ENCODE measurements around the gene EXOC3L4.

EXOC3L4 gene

GRCh38 chr14:103071544-103072251 is 22.8 kb upstream of the EXOC3L4 start:
- no peak for DNase-seq

DNA sequence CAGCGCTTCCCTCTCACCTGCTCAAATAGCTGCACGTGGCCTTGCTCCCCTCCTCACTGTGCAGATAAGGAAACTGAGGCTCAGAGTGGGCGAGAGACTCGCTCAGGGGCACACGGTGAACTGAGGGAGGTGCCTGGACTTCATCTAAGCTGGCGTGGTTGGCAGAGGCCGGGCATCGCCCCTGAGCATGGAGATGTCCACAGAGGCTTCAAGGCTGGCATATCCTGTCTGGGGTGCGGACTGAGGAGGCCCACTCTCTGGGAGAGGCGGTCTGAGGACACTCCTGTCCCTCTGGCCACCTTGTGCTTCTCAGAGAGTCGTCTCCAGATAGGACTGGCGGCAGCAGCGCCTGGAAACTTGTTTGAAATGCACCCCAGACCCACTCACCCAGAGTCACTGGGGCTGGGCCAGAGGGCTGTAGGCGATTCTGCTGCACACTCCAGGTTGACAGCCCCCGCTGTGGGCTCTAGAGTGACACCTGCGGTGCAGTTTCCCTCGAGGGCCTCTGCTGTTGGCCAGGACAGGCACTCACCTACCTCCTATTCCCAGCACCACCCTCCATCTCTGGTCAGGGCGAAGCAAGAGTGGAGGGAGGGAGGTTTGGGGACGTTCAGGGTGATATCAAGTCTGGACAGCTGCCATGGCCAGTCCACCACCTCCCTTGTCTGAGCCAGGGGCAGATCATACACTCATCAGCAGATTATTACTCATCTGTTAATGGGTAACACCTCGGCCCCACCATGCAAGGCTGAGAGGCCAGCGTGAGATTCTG is 21.7 kb upstream of the EXOC3L4 start:
- DNase-seq, result no peak

DNA sequence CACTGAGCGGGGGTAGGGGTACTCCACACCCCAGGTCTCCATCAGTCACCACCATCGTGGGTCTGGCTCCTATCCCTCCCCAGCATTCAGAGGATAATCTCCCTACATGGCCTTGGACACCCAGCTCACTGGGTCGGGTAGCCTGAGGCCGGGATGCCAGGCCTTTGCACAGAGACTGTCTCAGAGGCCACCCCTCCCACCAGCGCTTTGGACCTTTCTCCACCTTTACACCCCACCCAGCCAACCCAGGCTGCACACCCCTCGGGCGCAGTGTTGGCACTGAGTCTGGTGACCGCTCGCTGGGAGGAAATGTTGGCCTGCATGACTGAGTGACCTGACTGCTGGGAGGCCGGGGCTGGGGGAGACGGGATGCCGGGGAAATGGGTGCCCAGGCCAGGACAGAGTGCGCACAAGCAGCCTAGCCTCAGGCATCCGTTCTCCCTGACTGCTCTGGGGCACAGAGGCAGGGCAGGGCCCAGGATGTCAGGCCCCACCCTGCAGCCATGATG is 21.1 kb upstream of the EXOC3L4 start:
- DNase-seq, result no peak

DNA sequence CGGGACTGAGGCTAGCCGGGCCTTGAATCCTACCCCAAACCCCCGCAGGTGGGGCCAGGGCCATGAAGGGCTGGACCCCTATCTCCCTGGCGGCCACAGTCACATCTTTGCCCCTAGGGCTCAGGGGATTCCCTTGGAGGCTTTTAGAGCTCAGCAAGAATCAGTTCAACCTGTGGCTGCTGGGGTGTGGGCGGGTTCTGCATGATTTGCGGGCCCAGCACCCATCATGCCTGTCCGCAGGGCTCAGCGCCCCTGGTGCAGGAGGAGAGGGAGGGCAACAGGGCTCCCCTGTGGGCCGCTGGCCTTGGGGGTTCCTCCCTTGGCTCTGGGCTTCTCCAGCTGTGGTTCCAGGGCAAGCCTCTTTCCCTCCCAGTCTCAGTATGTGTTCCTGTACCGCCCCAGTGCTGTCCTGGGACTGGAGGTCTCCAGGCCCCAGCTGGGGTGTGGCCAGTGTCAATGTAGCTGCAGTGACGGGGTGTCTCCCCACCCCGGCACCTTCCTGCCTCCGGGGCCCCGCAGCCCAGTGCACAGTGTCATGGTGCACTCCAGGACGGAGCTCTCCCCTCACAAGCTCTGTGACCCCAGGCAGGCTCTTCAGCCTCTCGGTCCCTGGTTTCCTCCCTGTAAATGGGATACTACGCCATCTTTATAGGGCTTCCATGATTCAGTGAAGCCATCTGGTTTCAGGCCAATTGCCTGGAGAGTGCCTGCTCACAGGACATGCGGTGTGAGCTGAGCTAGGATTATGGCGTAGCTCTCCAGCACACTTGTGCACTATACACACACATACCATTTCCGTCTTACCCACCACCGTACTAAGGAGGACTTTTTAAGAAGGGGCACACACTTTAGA is 20.4 kb upstream of the EXOC3L4 start:
- no peak for DNase-seq

- DNase-seq, result no peak
Measured at GRCh38 chr14:103074729-103075367, 19.7 kb upstream of the EXOC3L4 start.

- peak; percentile 74 for DNase-seq
Measured at GRCh38 chr14:103078420-103078749, 16.1 kb upstream of the EXOC3L4 start.

DNA sequence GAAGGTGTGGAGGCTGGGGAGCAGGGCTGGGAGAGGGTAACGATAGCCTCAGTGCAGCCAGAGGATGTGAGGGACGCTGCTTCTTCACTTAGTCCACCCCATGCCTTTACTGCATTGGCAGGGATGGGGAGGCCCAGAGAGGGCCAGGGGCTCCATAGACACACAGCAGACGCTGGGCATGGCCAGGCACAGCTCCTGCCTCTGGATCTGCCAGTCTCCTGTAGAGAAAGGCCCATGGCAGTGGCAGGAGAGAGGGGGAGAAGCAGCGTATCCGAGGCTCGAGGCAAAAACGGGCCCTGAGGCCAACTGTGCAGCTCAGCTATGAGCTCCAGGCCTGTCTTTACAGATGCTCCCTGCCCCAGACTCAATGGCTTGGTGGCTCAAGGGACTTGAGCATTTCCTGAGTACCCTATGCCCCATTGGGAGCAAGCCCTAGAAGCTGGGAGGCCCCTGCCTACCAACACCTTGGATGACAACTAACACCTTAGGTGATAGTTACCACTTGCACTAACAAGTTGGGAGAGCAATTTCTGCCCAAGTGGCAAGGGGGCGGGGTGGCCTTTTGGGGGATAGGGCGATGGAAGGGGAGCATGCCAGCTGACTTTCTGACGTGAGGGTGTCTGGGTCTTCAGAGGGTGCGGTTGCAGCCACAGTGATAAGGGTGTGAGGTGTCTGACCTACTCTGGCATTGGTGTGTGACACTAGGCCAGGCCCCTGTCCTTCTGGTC is 15.5 kb upstream of the EXOC3L4 start:
- no peak for DNase-seq

DNA sequence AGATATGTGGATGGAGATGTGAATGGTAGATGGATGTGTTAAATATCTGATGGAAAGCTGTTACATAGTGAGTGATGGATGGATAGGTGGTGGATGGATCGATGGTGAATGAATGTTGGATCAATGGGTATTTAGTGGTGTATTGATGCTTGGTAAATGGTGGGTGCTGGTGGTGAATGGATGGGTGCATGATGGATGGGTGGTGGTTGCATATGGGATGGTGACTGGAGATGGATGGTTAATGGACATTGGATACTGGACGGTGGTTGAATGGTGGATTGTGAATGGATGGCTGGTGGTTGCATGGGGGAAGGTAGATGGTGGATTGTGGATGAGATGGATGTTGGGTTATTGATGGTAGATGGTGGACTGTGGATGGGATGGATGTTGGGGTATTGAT is 12.6 kb upstream of the EXOC3L4 start:
- no peak for DNase-seq

DNA sequence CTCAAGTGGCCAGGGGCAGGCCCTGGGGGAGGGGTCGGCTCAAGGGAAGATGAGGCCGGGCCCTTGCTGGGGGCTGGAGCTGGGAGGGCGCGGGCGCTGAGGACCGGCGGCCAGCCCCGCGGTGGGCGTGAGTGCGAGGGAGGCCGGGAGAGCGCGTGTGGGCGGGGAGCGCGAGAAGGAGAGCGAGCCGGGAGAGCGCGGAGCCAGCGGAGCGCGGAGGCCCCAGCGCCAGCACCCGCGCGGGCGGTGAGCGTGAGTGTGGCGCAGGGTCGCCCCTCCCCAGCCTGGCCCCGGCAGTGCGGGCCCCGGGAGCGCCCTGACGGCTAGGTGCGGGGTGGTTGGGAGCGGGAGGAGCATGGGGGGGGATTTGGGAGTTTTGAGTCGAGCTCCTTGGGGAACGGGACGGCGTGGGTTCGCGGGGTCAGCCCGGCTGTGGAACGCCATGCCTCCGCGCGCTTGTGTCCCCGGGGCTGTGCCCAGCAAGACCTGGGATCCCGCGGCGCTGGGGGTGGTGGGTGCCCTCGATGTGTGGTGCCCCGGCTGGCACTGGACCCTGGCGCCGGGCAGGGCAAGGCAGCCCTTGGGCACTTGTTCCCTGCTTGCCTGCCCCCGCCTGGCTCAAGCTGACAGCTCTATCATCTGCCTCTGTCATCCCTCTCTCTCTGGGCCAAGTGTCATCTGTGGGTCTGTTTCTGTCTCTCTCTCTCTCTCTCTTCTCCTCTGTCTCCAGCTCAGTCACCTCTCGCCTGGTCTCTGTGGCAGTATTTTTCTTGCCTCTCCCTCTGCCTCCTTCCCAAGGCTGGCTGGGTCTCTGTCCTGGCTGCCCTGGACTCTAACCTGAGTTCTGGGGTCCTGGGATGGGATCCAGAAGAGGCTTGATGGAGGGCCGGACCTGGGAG is 10.3 kb upstream of the EXOC3L4 start, which contains the start of gene LBHD2:
Gene LBHD2, plus strand, starts transcription at position 190 of the 899 bp plus-strand sequence. CDS start 1,803 bp downstream, outside the sequence.
- no peak for DNase-seq

GRCh38 chr14:103085106-103086091 is 9.1 kb upstream of the EXOC3L4 start:
- no peak for DNase-seq

GRCh38 chr14:103086771-103087342 is 7.7 kb upstream of the EXOC3L4 start:
- DNase-seq, result no peak

DNA sequence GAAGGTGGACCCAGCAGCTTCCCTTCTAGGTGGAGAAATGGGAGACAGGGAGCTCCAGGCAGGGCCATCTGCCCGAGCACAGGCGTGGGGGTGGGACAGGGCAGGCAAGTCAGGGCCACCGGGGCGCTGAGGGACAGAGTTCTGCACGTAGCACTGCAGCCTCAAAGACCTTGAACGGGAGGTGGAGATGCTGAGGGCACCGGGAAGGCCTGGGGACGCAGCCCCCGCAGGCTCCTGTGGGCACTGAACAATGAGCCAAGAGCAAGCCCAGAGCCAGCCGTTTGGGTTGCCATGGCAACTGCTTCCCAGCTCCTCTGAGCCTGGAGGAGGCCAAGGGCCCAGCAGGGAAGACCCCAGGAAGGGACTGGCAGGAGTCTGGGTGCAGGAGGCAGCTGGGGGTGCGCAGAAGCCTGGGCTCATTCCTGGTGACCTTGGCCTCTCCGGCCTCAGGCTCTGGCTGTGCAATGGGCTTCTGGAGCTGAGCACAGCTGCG is 7.1 kb upstream of the EXOC3L4 start:
- DNase-seq, result no peak

GRCh38 chr14:103088921-103089320 is 5.6 kb upstream of the EXOC3L4 start:
- DNase-seq, result no peak

GRCh38 chr14:103089386-103090335 is 4.9 kb upstream of the EXOC3L4 start:
- no peak for DNase-seq

GRCh38 chr14:103090481-103091020 is 4.0 kb upstream of the EXOC3L4 start:
- DNase-seq, result no peak

GRCh38 chr14:103091041-103091882 is 3.3 kb upstream of the EXOC3L4 start:
- DNase-seq, result peak; percentile 84

DNA sequence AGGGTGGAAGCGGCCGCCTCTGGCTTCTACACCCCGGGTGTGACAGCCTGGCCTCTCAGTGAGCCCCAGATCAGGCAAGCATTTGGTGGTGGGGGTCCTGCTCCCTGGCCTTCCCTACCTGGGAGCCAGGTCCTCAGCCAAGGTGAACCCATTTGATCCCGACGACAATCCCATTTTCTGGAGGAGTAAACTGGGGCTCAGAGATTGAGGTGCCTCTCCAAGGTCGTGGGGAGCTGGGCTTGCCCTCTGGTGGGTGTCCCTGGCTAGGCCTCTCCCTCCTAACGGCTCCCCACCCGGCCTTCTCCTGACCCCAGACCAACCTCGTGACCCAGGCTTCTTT is 2.7 kb upstream of the EXOC3L4 start:
- no peak for DNase-seq
